Measurements from ENCODE around the gene CCDC69.

DNA sequence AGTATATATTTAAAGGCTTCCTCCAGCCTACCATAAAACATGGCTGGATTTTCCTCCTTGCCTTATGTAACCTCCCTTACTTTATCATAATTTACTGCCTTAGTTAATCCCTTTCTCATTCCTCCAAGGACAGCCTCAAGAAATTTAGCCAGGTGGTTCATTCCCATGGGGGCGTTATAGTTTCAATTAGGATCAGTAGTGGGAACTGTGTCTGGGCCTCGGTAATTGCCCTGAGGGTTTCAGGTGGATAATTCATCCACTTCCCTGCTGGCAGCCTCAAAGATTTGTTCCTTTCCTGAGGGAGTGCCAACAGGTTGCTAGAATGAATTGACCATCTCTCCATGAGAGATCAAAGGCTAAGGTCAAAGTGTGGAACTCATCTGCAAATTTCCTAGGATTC lies 24.8 kb upstream of the CCDC69 start:
- TF ChIP-seq GATA2 (IDR thresholded peaks at IDR 0.05; ENCODE audit: low read depth, low read length) (no peak), GATA3 (IDR thresholded peaks at IDR 0.05; ENCODE audit: low read depth, low read length) (no peak)
